H1 (cell line): ENCODE results near the gene SLC39A11. TPM values are rescaled to one million over a fixed set of nuclear protein-coding genes. Genes with fewer than 3 reads are reported as not detected.

Experiments used
- CTCF ChIA-PET: fragments of 300-600 bp; sonication (Branson Sonifier 250); formaldehyde crosslinking; loops from one replicate; lab custom pipeline; 2021; ENCODE audit not compliant: partially characterized antibody; lab: Charles Lee
- POLR2A ChIA-PET: fragments of 300-600 bp; sonication (Branson Sonifier 250); formaldehyde crosslinking; loops from one replicate; lab custom pipeline; 2021; ENCODE audit warnings: inconsistent platforms; ENCODE audit not compliant: partially characterized antibody; lab: Charles Lee
- DNase-seq, 2 experiments: peaks; one replicate each; pipeline versions ENCODE4 v3.0.0 to v3.0.0-alpha.2; 2010 to 2022; ENCODE audit warnings: low spot score in 2 of 2, low read depth in 1 of 2, mixed read lengths in 1 of 2
- FAIRE-seq: peaks from 2 replicates; lab custom pipeline; 2011; peaks lifted over from hg19 to GRCh38; lab: Jason Lieb, UNC
- H2AFZ ChIP-seq: 2 replicates; pipeline ENCODE4 v1.8.1; 2012; ENCODE audit warnings: low read length, inconsistent platforms
- H2AK5ac ChIP-seq: 2 replicates; pipeline ENCODE4 v1.6.1; 2013; ENCODE audit warnings: low read depth, low read length
- H2BK120ac ChIP-seq: replicated peaks from 2 replicates; pipeline ENCODE3; 2013; ENCODE audit warnings: low read depth, low read length, inconsistent platforms
- H2BK12ac ChIP-seq: 2 replicates; pipeline ENCODE4 v1.6.1; 2013; ENCODE audit warnings: low read depth, low read length
- H2BK15ac ChIP-seq: 2 replicates; pipeline ENCODE4 v1.6.1; 2013; ENCODE audit warnings: low read length
- H2BK20ac ChIP-seq: 2 replicates; pipeline ENCODE4 v1.6.1; 2013; ENCODE audit warnings: low read length
- H2BK5ac ChIP-seq: 2 replicates; pipeline ENCODE4 v1.6.1; 2013; ENCODE audit warnings: low read depth, low read length
- H3K14ac ChIP-seq: 2 replicates; pipeline ENCODE4 v1.6.1; 2013; ENCODE audit warnings: inconsistent platforms; ENCODE audit not compliant: insufficient read length
- H3K18ac ChIP-seq: 2 replicates; pipeline ENCODE4 v1.6.1; 2013; ENCODE audit warnings: low read length; ENCODE audit errors: extremely low read depth
- H3K23ac ChIP-seq: 2 replicates; pipeline ENCODE4 v1.6.1; 2013; ENCODE audit warnings: inconsistent platforms; ENCODE audit not compliant: insufficient read length
- H3K23me2 ChIP-seq: 2 replicates; pipeline ENCODE4 v1.6.1; 2013; ENCODE audit warnings: low read depth, low read length
- H3K27ac ChIP-seq: 2 replicates; pipeline ENCODE4 v1.6.1; 2011; ENCODE audit warnings: low read depth, low read length, inconsistent platforms
- H3K27me3 ChIP-seq, 4 experiments: replicated peaks in 1 of 4; 1 replicate in 1 of 4; 2 replicates in 3 of 4; pipeline versions ENCODE4 v1.6.1 to v1.8.1; 2011 to 2013; ENCODE audit warnings: low read length in 3 of 4, mild to moderate bottlenecking in 3 of 4, inconsistent platforms in 2 of 4, mixed read lengths in 2 of 4, moderate library complexity in 1 of 4; ENCODE audit not compliant: control insufficient read depth in 3 of 4, insufficient read depth in 3 of 4; ENCODE audit errors: extremely low read depth in 1 of 4
- H3K36me3 ChIP-seq, 4 experiments: 2 replicates each; pipeline versions ENCODE4 v1.6.1 to v1.8.1; 2011 to 2013; ENCODE audit warnings: mild to moderate bottlenecking in 4 of 4, low read length in 3 of 4, moderate library complexity in 2 of 4, control low read depth in 1 of 4, inconsistent platforms in 1 of 4; ENCODE audit not compliant: insufficient read depth in 4 of 4, control insufficient read depth in 2 of 4
- H3K4ac ChIP-seq: replicated peaks from 2 replicates; pipeline ENCODE3; 2013; ENCODE audit warnings: low read length, low read depth, mixed read lengths, inconsistent platforms; ENCODE audit not compliant: insufficient read length
- H3K4me1 ChIP-seq, 4 experiments: replicated peaks in 1 of 4; 1 replicate in 1 of 4; 2 replicates in 3 of 4; pipeline versions ENCODE4 v1.6.1 to v1.8.1; 2011 to 2013; ENCODE audit warnings: low read length in 3 of 4, inconsistent platforms in 2 of 4, mixed read lengths in 1 of 4; ENCODE audit not compliant: insufficient read depth in 4 of 4, control insufficient read depth in 3 of 4
- H3K4me2 ChIP-seq, 2 experiments: 2 replicates each; pipeline versions ENCODE4 v1.6.1 to v1.8.1; 2011 to 2013; ENCODE audit warnings: low read depth in 2 of 2, low read length in 2 of 2, control low read depth in 1 of 2, inconsistent platforms in 1 of 2, mild to moderate bottlenecking in 1 of 2; ENCODE audit not compliant: insufficient read depth in 1 of 2
- H3K4me3 ChIP-seq, 4 experiments: fragments of 200-600, 300-600 bp in 1 of 4; sonication (generic), shearing (Covaris generic), sonication (Bioruptor Twin) in 1 of 4; 2 replicates each; pipeline versions ENCODE4 v1.5.1 to v1.8.1; 2011 to 2016; ENCODE audit warnings: low read length in 4 of 4, low read depth in 3 of 4, control low read depth in 2 of 4, inconsistent platforms in 2 of 4, mild to moderate bottlenecking in 2 of 4, mixed read lengths in 1 of 4, moderate library complexity in 1 of 4; ENCODE audit not compliant: insufficient read depth in 2 of 4; ENCODE audit errors: extremely low read depth in 1 of 4
- H3K56ac ChIP-seq: replicated peaks from 2 replicates; pipeline ENCODE3; 2013; ENCODE audit warnings: low read depth, mild to moderate bottlenecking, mixed read lengths, low read length, inconsistent platforms; ENCODE audit not compliant: insufficient read length
- H3K79me1 ChIP-seq: 2 replicates; pipeline ENCODE4 v1.6.1; 2013; ENCODE audit warnings: low read depth, low read length, control low read depth
- H3K79me2 ChIP-seq, 2 experiments: 2 replicates each; pipeline versions ENCODE4 v1.6.1 to v1.8.1; 2012 to 2013; ENCODE audit warnings: low read length in 2 of 2, mild to moderate bottlenecking in 2 of 2, inconsistent platforms in 1 of 2; ENCODE audit not compliant: insufficient read depth in 2 of 2, control insufficient read depth in 1 of 2
- H3K9ac ChIP-seq, 4 experiments: replicated peaks in 1 of 4; 1 replicate in 1 of 4; 2 replicates in 3 of 4; pipeline versions ENCODE4 v1.6.1 to v1.8.1; 2011 to 2013; ENCODE audit warnings: low read depth in 3 of 4, low read length in 3 of 4, control low read depth in 2 of 4, mild to moderate bottlenecking in 2 of 4, moderate library complexity in 2 of 4, inconsistent platforms in 1 of 4; ENCODE audit errors: extremely low read depth in 1 of 4
- H3K9me3 ChIP-seq, 2 experiments: 2 replicates each; pipeline versions ENCODE4 v1.6.1 to v1.8.1; 2012 to 2013; ENCODE audit warnings: mild to moderate bottlenecking in 2 of 2, moderate library complexity in 2 of 2, control low read depth in 1 of 2, inconsistent platforms in 1 of 2, low read depth in 1 of 2, low read length in 1 of 2, mixed read lengths in 1 of 2; ENCODE audit not compliant: insufficient read depth in 2 of 2
- H4K20me1 ChIP-seq, 2 experiments: replicated peaks in 1 of 2; 2 replicates each; pipeline versions ENCODE3 to v1.8.1; 2011 to 2013; ENCODE audit warnings: inconsistent platforms in 2 of 2, low read length in 2 of 2, mild to moderate bottlenecking in 1 of 2; ENCODE audit not compliant: insufficient read depth in 2 of 2, control insufficient read depth in 1 of 2
- H4K5ac ChIP-seq: 2 replicates; pipeline ENCODE4 v1.6.1; 2013; ENCODE audit warnings: low read length, low read depth, mixed read lengths, inconsistent platforms; ENCODE audit not compliant: insufficient read length
- H4K8ac ChIP-seq: 2 replicates; pipeline ENCODE4 v1.8.0; 2013; ENCODE audit warnings: mild to moderate bottlenecking, moderate library complexity, low read length, inconsistent platforms; ENCODE audit not compliant: insufficient read depth; ENCODE audit errors: extremely low read depth
- H4K91ac ChIP-seq: replicated peaks from 2 replicates; pipeline ENCODE3; 2013; ENCODE audit warnings: low read length, mixed read lengths, inconsistent platforms; ENCODE audit not compliant: insufficient read length
- BCL11A ChIP-seq, 2 experiments: IDR thresholded peaks; one replicate each; pipeline ENCODE4 v1.6.1; 2011; ENCODE audit warnings: low read depth in 2 of 2, low read length in 2 of 2, mild to moderate bottlenecking in 2 of 2
- BRCA1 ChIP-seq: IDR thresholded peaks from 2 replicates; pipeline ENCODE4 v1.6.1; 2012; ENCODE audit warnings: low read depth, low read length, improper control_type of control experiment
- CBX5 ChIP-seq: fragments of 300-800, 300-1000 bp; sonication (generic); IDR thresholded peaks from 2 replicates; pipeline ENCODE4 v1.7.1; 2016; ENCODE audit warnings: antibody characterized with exemption, low read length, low read depth
- CHD1 ChIP-seq: IDR thresholded peaks from 2 replicates; pipeline ENCODE4 v1.6.1; 2012; ENCODE audit warnings: low read depth, low read length, improper control_type of control experiment
- CREB1 ChIP-seq: IDR thresholded peaks from 2 replicates; pipeline ENCODE4 v1.6.1; 2012; ENCODE audit warnings: inconsistent platforms
- E2F6 ChIP-seq: IDR thresholded peaks from 2 replicates; pipeline ENCODE4 v1.6.1; 2012; ENCODE audit warnings: inconsistent platforms
- EGR1 ChIP-seq: IDR thresholded peaks from 2 replicates; pipeline ENCODE4 v1.6.1; 2011; ENCODE audit warnings: low read depth, low read length, borderline replicate concordance
- FOSL1 ChIP-seq: IDR thresholded peaks from 2 replicates; pipeline ENCODE4 v1.6.1; 2011; ENCODE audit warnings: mild to moderate bottlenecking, low read depth, low read length, moderate library complexity; ENCODE audit not compliant: insufficient read depth
- GTF2F1 ChIP-seq: IDR thresholded peaks from 2 replicates; pipeline ENCODE4 v1.6.1; 2012; ENCODE audit warnings: low read depth, low read length, improper control_type of control experiment, borderline replicate concordance
- KDM4A ChIP-seq: IDR thresholded peaks from one replicate; pipeline ENCODE4 v1.7.1; 2012; ENCODE audit warnings: low read depth, mild to moderate bottlenecking, moderate library complexity, low read length, inconsistent platforms; ENCODE audit not compliant: severe bottlenecking
- KDM5A ChIP-seq: fragments of 200-600 bp; IDR thresholded peaks from 2 replicates; pipeline ENCODE4 v1.7.1; 2012; ENCODE audit warnings: mild to moderate bottlenecking, low read length, inconsistent platforms, mixed read lengths
- SIN3A ChIP-seq, 2 experiments: IDR thresholded peaks in 1 of 2; conservative IDR thresholded peaks in 1 of 2; 2 replicates each; pipeline ENCODE4 v1.6.1; 2011 to 2012; ENCODE audit warnings: low read length in 2 of 2, improper control_type of control experiment in 1 of 2, low read depth in 1 of 2, mild to moderate bottlenecking in 1 of 2
- TCF12 ChIP-seq: IDR thresholded peaks from 2 replicates; pipeline ENCODE4 v1.6.1; 2011; ENCODE audit warnings: low read depth, mild to moderate bottlenecking, low read length
- USF2 ChIP-seq: IDR thresholded peaks from 2 replicates; pipeline ENCODE4 v1.6.1; 2011; ENCODE audit warnings: low read length, improper control_type of control experiment
- WGBS, 2 experiments: shearing (Covaris generic) in 1 of 2; methylation state at CpG; one replicate each; pipeline versions ENCODE4 v1.1.6 to v1.1.7; 2013 to 2015; ENCODE audit warnings: low lambda C conversion rate in 2 of 2, mixed read lengths in 2 of 2, inconsistent platforms in 1 of 2, low coverage in 1 of 2, missing lambda C conversion rate in 1 of 2; ENCODE audit not compliant: insufficient replicate concordance in 2 of 2, insufficient coverage in 1 of 2, insufficient read length in 1 of 2; ENCODE audit errors: extremely low coverage in 1 of 2, missing lambda C conversion rate in 1 of 2; 5-methylcytosine and 5-hydroxymethylcytosine counted together
- polyA plus RNA-seq, 7 experiments: library from polyadenylated mRNA; depleted of rRNA in 3 of 7; stranded (reverse) in 5 of 7; unstranded in 2 of 7; fragments of >200 nt in 5 of 7; fragments of 200-250 nt in 2 of 7; gene quantifications; 1 replicate in 5 of 7; 2 replicates in 1 of 7; 4 replicates in 1 of 7; pipeline versions ENCODE4 v1.2.1 to v1.2.3, GENCODE V29; 2011 to 2013; ENCODE audit warnings: missing spikeins in 2 of 7, mixed read lengths in 2 of 7
- total RNA-seq: library from RNA; stranded (reverse); fragmentation: NEBNext Ultra II Directional; extraction: Animal tissue kit (Norgen Biotek cat#: 25700); gene quantifications from 2 replicates; pipeline ENCODE4 v1.2.1, GENCODE V29; 2021

The SLC39A11 gene
- total and polyA plus RNA-seq, 2 of the 8 experiments (the other 6 are each of a cell fraction or from before 2014, with no cell fraction given) = 12.2 to 19.6 TPM

- Histone ChIP-seq H3K14ac (no peak overlapping the region), H4K91ac (no peak overlapping the region), H2AK5ac (no peak overlapping the region), H2BK5ac (no peak overlapping the region), H3K4me2 (no peak overlapping the region), H2BK20ac (no peak overlapping the region), H3K79me2 (no peaks in the 10 kb centered on the region), H3K27ac (no peak overlapping the region), H3K4ac (no peak overlapping the region), H3K4me1 (no peaks in the 10 kb centered on the region), H3K9ac (no peak overlapping the region), H3K23ac (no peak overlapping the region), H3K23me2 (no peaks in the 10 kb centered on the region), H4K5ac (no peak overlapping the region), H3K27me3 (no peaks in the 10 kb centered on the region), H2BK120ac (no peak overlapping the region), H3K79me1 (no peaks in the 10 kb centered on the region), H2BK12ac (no peak overlapping the region), H2BK15ac (no peak overlapping the region), H2AFZ (no peak overlapping the region), H3K36me3 (no peaks in the 10 kb centered on the region), H3K18ac (no peak overlapping the region), H3K56ac (no peak overlapping the region), H4K20me1 (no peaks in the 10 kb centered on the region), H4K8ac (no peak overlapping the region), H3K9me3 (no peaks in the 10 kb centered on the region), H3K4me3 (no peak overlapping the region)
- CTCF ChIA-PET = interaction anchor here (1.6 to 6.5 kb wide), 2 partner anchors 72 to 75 kb away, joined by 4 to 30 read pairs; no protein-coding TSS in a partner anchor
- 83% methylated on average over 9 of the region's 9 CpGs; no CpG with 5 or more reads in 1 of the 2 experiments for WGBS, 2 experiments
- FAIRE-seq (no peak), DNase-seq (no peak)
- POLR2A ChIA-PET = no interaction called here
- TF ChIP-seq TCF12 = no peak
- TF ChIP-seq KDM5A = no peak
- no peak for TF ChIP-seq BRCA1
- no peak for TF ChIP-seq CBX5
- TF ChIP-seq USF2 = no peak
- no peak for TF ChIP-seq BCL11A (IDR thresholded peaks at IDR 0.05; ENCODE audit: low read depth in 2 of 2, low read length in 2 of 2)
- no peak for TF ChIP-seq KDM4A
- no peak for TF ChIP-seq SIN3A (conservative IDR thresholded peaks at IDR 0.05 in 1 of 2, IDR thresholded peaks at IDR 0.05 in 1 of 2; ENCODE audit: low read depth in 1 of 2, low read length in 2 of 2)
- no peak for TF ChIP-seq EGR1
- TF ChIP-seq GTF2F1 = no peak
- no peak for TF ChIP-seq CHD1
- no peak for TF ChIP-seq CREB1
- TF ChIP-seq FOSL1 = no peak
- TF ChIP-seq E2F6 = no peak
Observed at GRCh38 chr17:72631568-72631948, 460.9 kb downstream of the SLC39A11 start.
